A549 treated with GW870086 at 1 μM for 4 hours (cell line): Measurements from ENCODE around the gene LEMD2. TPM values are rescaled to one million over a fixed set of nuclear protein-coding genes. Genes with fewer than 3 reads are reported as not detected.

Experiments used
- total RNA-seq: library from RNA; stranded (reverse); fragments of 200-300 nt; extraction: Qiagen RNA extraction; gene quantifications from 5 replicates; pipeline ENCODE4 v1.2.3, GENCODE V29; 2022; ENCODE audit warnings: low read depth

Gene LEMD2
- 35.5 to 43.8 TPM (median 41.6 TPM) in 5 replicates for total RNA-seq

GRCh38 chr6:33788694-33789549, at the start of gene LEMD2:
TSS of gene LEMD2 (minus strand) at chr6:33789130. CDS start at chr6:33789116, 14 bp downstream.

DNA sequence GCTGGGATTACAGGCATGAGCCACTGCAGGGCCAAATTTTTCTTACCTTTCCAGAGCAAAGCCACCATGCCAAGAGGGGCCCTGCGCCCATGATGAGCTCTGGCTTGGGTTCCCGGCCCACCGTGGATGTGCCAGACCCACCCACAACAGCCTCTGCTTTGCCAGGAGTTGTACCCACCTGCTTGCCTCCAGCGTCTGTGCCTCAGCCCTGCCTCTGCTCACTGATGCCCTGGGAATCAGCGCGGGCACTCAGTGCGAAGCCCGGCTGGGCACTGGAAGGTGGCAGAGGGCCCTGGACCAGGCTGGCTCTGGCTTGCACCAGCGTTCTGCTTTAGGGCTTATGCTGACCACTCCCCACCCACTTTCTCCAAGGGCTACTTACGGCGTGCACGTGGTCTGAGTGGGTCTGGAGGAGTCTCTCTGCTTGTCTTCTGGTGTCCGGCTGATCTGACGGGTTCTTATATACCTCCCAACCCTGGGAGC, 14.7 kb upstream of the LEMD2 start, which contains the start of gene MLN:
Gene MLN, minus strand, starts transcription at position 433 of the 483 bp plus-strand sequence. CDS start 2,840 bp downstream, outside the sequence.

DNA sequence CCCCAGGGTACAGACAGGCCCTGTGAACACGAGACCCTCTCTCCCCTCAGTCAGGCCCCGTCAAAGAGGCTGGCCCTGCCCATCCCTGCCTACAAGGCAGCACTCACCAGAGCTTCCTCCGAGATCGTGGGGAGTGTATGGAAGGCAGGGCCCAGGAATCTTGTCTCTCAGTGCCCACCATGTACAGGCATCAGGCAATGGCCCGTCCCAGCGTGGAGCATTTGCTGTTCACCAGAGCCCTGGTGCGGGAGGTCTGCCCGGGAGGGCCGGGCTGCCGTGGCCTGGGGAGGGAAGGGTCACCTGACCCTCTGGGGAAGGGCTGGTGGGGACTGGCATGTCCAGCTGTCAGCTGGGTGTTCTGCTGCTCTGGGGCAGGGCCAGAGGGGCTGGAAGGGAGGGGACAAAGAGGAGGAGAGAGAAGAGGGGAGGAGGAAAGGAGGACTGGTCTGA, 42.3 kb downstream of the LEMD2 start, which contains the start of gene IP6K3:
Gene IP6K3, minus strand, starts transcription at position 255 of the 450 bp plus-strand sequence. CDS start 11,429 bp downstream, outside the sequence.

Other genes with a start within 250 kb of the LEMD2 start
- gene BAK1, start 208.9 kb downstream of the LEMD2 start, total RNA-seq: 36.4 to 43.8 TPM (median 41.0 TPM) in 5 replicates
- gene ITPR3, start 167.8 kb downstream of the LEMD2 start, total RNA-seq: 33.8 to 49.1 TPM (median 43.2 TPM) in 5 replicates
- gene UQCC2, start 77.4 kb downstream of the LEMD2 start, total RNA-seq: 79.7 to 122 TPM (median 102 TPM) in 5 replicates
- gene IP6K3, start 42.2 kb downstream of the LEMD2 start, total RNA-seq: 0.40 to 0.80 TPM (median 0.46 TPM) in 5 replicates
- not detected in 5 replicates for gene MLN, start 14.9 kb upstream of the LEMD2 start, total RNA-seq